ENCODE measurements around the gene MYO5A.

DNA sequence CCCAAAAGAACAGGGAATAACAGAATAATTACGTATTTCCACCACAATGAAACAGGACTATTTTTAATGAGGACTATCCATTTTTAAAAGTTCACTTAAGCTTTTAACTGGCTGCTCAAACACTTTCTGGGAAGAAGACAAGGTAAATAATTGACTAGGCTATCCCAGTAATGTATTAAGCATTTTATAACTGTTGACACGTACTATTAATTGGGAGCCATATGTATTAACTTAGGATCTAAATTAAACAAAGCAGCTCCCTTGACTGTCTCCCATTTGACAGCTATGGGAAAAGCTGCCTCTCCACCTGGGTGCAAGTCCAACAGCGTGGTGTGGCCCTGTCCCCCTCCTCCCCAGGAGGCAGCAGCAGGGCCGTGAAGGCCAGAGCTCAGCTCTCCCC lies 269.2 kb downstream of the MYO5A start:
- no peak for TF ChIP-seq CTCF (IDR thresholded peaks at IDR 0.05)
- no peak for TF ChIP-seq POLR2A (IDR thresholded peaks at IDR 0.05)
